GM19397 (cell line): ENCODE data around the gene PTRH2.
"Not testable (repeated sequence)": the region's sequence is repeated elsewhere in the genome, so short reads cannot be mapped to it uniquely, and the experiment has no call there.

Experiments
- ATAC-seq: cut with Tn5 transposase; IDR thresholded peaks from one replicate; pipeline ENCODE4 v1.9.1; 2021; ENCODE audit warnings: mild to moderate bottlenecking, moderate library complexity; ENCODE audit not compliant: unreplicated experiment

The PTRH2 gene

DNA sequence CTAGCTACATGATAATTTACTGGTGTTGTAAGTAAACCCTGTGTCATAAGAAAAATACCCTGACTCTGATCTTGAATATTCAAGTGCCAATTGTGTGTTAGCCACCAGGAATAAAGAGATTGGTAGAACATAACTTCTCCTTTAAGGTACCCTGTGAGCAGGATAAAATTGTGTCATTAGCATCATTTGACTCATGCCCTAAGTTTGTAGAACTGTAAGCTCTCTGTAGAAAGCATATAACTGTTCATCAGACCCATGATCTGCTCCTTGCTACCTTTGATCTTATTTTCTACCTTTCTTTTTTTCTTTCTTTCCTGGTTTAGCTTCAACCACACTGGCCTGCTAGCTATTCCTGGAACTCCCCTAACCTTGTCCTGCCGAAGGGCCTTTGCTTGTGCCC lies 35.8 kb downstream of the PTRH2 start:
- ATAC-seq: no peak

DNA sequence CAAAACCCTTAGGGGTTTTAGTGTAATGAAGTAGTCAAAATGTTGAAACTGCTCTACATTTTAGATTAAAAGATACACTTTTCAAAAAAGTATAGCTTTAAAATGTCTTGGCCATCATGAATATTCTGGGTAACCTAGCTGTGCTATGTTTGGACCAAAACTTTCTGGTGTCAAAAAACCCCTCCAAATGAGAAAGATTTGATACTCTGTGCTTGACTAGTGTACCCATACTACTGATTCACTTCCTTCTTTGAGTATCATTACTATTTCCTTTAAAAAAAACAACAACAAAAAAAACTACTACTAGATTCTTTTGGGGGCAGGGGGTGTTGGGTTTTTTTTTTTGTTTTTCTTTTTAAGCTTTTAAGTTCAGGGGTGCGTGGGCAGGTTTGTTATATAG lies 37.3 kb downstream of the PTRH2 start:
- ATAC-seq: no peak

DNA sequence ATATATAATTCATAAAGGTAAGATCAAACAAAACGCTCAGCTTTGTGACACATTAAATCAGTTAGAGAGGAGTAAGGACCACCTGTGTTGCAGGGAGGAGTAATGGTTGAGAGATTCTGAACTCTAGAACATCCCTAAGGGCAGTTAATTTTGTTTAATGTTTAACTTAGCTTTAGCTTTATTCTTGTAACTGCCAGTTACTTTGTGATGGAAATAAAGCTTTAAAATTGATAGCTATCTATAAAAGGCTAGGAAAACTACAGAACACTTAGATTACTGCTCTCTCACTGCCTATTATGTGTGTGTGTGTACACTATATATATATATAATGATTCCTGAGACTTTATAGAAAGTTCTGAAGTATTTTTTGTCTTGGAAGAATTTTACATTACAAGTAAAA lies 37.8 kb downstream of the PTRH2 start:
- no peak for ATAC-seq

DNA sequence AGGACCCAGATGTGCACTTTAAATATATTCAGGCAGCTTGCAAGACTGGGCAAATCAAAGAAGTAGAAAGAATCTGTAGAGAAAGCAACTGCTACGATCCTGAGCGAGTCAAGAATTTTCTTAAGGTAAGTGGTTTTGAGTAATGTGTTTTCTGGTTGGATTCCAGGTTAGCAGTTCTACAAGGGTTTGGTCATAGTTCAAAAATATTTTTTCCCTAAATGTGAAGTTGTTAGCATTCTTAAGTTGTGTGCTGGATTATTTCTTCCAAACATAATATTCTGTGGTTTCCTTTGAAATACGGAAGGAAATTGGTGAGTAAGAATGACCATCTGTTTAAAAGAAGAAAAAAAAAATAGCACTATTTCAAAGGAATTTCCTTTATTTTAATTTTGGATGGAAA lies 38.4 kb downstream of the PTRH2 start:
- ATAC-seq: no peak

DNA sequence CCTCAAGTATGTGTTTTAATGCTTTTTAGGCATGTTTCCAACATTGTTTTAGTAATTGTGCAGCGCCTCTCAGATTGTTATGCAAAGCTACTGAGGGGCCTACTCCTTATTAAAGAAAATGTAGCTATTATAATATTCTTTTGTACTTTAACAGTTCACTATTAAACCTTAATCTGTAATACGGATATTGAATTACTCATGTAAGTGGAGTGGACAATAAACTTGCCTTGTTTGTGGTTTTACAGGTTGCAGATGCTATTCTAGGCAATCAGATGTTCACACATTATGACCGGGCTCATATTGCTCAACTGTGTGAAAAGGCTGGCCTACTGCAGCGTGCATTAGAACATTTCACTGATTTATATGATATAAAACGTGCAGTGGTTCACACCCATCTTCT lies 41.0 kb downstream of the PTRH2 start:
- ATAC-seq: no peak

DNA sequence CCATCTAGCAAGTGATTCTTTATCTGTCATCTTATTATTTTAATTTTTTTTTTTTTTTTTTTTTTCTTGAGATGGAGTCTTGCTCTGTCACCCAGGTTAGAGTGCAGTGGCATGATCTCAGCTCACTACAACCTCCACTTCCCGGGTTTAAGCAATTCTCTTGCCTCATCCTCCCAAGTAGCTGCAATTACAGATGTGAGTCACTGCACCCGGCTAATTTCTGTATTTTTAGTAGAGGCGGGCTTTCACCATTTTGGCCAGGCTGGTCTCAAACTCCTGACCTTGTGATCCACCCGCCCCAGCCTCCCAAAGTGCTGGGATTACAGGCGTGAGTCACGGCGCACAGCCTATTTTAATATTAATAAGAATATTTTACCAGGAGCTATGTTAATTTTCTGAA lies 50.6 kb downstream of the PTRH2 start:
- not testable (repeated sequence) for ATAC-seq

DNA sequence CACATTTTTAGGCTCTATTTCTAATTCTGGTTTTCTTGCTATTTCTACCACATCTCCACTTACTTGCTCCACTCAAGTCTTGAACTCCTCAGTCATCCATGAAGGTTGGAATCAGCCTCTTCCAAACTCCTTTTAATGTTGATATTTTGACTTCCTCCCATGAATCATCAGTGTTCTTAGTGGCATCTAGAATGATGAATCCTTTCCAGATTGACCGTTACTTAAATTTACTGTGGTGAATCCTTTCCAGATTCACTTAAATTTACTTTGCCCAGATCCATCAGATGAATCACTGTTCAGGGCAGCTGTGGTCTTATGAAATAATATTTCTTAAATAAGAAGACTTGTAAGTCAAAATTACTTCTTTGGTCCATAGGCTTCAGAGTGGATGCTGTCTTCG lies 55.1 kb downstream of the PTRH2 start:
- ATAC-seq: no peak

DNA sequence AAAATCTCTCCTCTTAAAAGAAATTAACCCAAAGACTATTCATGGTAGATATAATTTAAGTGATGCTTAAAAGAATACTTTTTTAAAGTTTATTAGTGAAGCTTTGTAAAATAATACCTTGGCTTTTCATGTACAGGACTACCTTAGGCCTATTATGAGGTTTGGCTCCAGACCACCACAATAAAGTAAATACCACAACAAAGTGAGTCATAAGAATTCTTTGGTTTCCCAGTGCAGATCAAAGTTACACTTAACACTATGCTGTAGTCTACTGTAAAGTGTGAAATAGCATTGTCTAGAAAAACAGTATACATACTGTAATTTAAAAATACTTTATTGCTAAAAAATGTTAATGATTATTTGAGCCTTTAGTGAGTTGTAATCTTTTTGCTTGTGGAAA lies 55.9 kb downstream of the PTRH2 start:
- no peak for ATAC-seq

DNA sequence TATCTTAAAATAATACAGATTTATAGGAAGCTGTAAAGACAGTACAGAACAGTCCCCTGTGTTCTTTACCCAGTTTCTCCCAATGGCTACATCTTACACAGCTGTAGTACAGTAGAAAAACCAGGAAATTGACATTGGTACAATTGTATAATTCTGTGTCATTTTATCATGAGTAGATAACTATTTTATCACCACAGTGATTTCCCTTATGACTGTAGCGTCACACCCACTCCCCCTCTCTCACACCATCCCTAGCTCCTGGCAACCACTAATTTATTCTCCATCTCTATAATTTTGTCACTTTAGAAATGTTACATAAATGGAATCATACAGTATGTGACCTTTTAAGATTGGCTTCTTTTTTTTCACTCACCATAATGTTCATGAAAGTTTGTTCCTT lies 56.6 kb downstream of the PTRH2 start:
- ATAC-seq: no peak

DNA sequence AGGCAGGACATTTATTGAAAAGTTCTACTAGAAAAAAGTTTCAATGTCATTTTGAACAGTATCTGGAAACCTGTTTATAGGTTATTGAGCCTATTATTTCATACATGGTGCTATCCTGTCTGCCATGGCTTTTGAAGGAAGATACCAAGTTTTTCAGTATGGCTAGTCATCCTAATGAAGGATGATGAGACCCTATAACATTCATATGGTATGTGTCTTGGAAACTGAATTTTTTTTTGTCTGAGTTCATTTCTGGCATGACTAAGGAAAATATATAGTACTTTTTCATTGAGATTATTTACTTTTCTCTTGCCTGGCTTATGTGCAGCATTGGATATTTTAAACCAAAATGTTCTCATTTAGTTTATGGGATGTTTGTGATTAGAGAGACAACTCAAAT lies 57.3 kb downstream of the PTRH2 start:
- no peak for ATAC-seq
